HepG2 (cell line): ENCODE data around the gene ZNF384. TPM values are rescaled to one million over a fixed set of nuclear protein-coding genes. Genes with fewer than 3 reads are reported as not detected.

Experiments
- ATAC-seq: fragments of 200-7000 bp; cut with Tn5 transposase; 3 replicates; pipeline ENCODE4 v1.9.1; 2020; ENCODE audit warnings: mild to moderate bottlenecking, moderate library complexity
- BruUV-seq: library from RNA; stranded (reverse); fragments of 400-500 nt; replicated peaks from 2 replicates; lab custom pipeline; 2021; lab: Mats Ljungman, UMichigan
- CTCF ChIA-PET: fragments of 300-600 bp; formaldehyde crosslinking; extraction: SDS; loops from one replicate; lab custom pipeline; 2021; ENCODE audit warnings: low total read pairs, inconsistent platforms, low intra/inter-chr PET ratio; lab: Yijun Ruan, JAX
- POLR2A ChIA-PET: fragments of 350-600 bp; sonication (Branson Sonifier 250); formaldehyde crosslinking; loops from one replicate; lab custom pipeline; 2020; ENCODE audit warnings: antibody characterized with exemption, inconsistent platforms; lab: Yijun Ruan, JAX
- DNase-seq: peaks from one replicate; pipeline ENCODE4 v3.0.0-alpha.2; 2015; ENCODE audit warnings: low spot score
- FAIRE-seq: peaks from 3 replicates; lab custom pipeline; 2011; peaks lifted over from hg19 to GRCh38; lab: Jason Lieb, UNC
- H2AFZ ChIP-seq: one replicate; pipeline ENCODE4 v1.6.1; 2011; ENCODE audit warnings: low read length, inconsistent platforms
- H3K27ac ChIP-seq: fragments of 300-600 bp; 3 replicates; pipeline ENCODE4 v1.8.0; 2011; ENCODE audit warnings: mixed run types, mild to moderate bottlenecking, mixed read lengths, low read length, inconsistent platforms; ENCODE audit not compliant: insufficient read depth; ENCODE audit errors: extremely low read length
- H3K27me3 ChIP-seq, 2 experiments: fragments of 200-600 bp in 1 of 2; 2 replicates in 1 of 2; 3 replicates in 1 of 2; pipeline versions ENCODE4 v1.6.0 to v1.8.0; 2011; ENCODE audit warnings: low read length in 2 of 2, mild to moderate bottlenecking in 2 of 2, moderate library complexity in 2 of 2, inconsistent platforms in 1 of 2; ENCODE audit not compliant: insufficient read depth in 2 of 2, control insufficient read depth in 1 of 2
- H3K36me3 ChIP-seq, 2 experiments: fragments of 200-600 bp in 1 of 2; replicated peaks in 1 of 2; 2 replicates in 1 of 2; 3 replicates in 1 of 2; pipeline versions ENCODE4 v1.5.1 to v1.8.0; 2011; ENCODE audit warnings: low read length in 2 of 2, inconsistent platforms in 1 of 2; ENCODE audit not compliant: insufficient read depth in 2 of 2, control insufficient read depth in 1 of 2
- H3K4me1 ChIP-seq: 2 replicates; pipeline ENCODE4 v1.5.1; 2012; ENCODE audit warnings: low read length, inconsistent platforms; ENCODE audit not compliant: insufficient read depth
- H3K4me2 ChIP-seq: 2 replicates; pipeline ENCODE4 v1.6.0; 2011; ENCODE audit warnings: low read depth, low read length, inconsistent platforms
- H3K4me3 ChIP-seq, 3 experiments: fragments of 200-600 bp in 1 of 3; sonication (generic), shearing (Covaris generic) in 1 of 3; replicated peaks in 1 of 3; 2 replicates each; pipeline ENCODE4 v1.5.1; 2011 to 2016; ENCODE audit warnings: low read length in 3 of 3, inconsistent platforms in 2 of 3, low read depth in 2 of 3, mild to moderate bottlenecking in 2 of 3, control low read depth in 1 of 3, mixed read lengths in 1 of 3; ENCODE audit not compliant: insufficient read depth in 1 of 3
- H3K79me2 ChIP-seq: one replicate; pipeline ENCODE4 v1.6.1; 2011; ENCODE audit warnings: low read length, inconsistent platforms; ENCODE audit not compliant: insufficient read depth
- H3K9ac ChIP-seq: 2 replicates; pipeline ENCODE4 v1.6.0; 2011; ENCODE audit warnings: mild to moderate bottlenecking, low read depth, low read length, inconsistent platforms; ENCODE audit not compliant: insufficient read depth
- H3K9me3 ChIP-seq: 2 replicates; pipeline ENCODE4 v1.5.1; 2012; ENCODE audit warnings: mild to moderate bottlenecking, low read length
- H4K20me1 ChIP-seq: 2 replicates; pipeline ENCODE4 v1.6.0; 2011; ENCODE audit warnings: inconsistent platforms, mild to moderate bottlenecking, low read length, moderate library complexity; ENCODE audit not compliant: insufficient read depth
- ATF1 ChIP-seq: IDR thresholded peaks from 2 replicates; pipeline ENCODE4 v1.6.1; 2016; ENCODE audit warnings: mild to moderate bottlenecking, control low read depth
- BORCS8-MEF2B ChIP-seq: sonication (generic); formaldehyde crosslinking; IDR thresholded peaks from 2 replicates; pipeline ENCODE4 v1.8.0; 2022; ENCODE audit warnings: mild to moderate bottlenecking, missing genetic modification reagents
- BRCA1 ChIP-seq: sonication (generic); formaldehyde crosslinking; IDR thresholded peaks from 2 replicates; pipeline ENCODE4 v1.4.0; 2020; ENCODE audit warnings: missing genetic modification reagents
- ETV5 ChIP-seq: IDR thresholded peaks from 2 replicates; pipeline ENCODE4 v1.6.1; 2018; ENCODE audit warnings: missing biosample characterization, missing genetic modification reagents, inconsistent platforms, borderline replicate concordance
- GATAD2A ChIP-seq: IDR thresholded peaks from 2 replicates; pipeline ENCODE4 v1.6.1; 2016
- HCFC1 ChIP-seq: fragments of 150-350 bp; IDR thresholded peaks from 2 replicates; pipeline ENCODE4 v1.6.1; 2014; ENCODE audit warnings: low read depth, low read length
- HNF4A ChIP-seq: sonication (generic); formaldehyde crosslinking; IDR thresholded peaks from 2 replicates; pipeline ENCODE4 v1.4.0; 2020; ENCODE audit warnings: missing genetic modification reagents
- IKZF1 ChIP-seq: fragments of 450-650 bp; IDR thresholded peaks from 2 replicates; pipeline ENCODE4 v1.7.1; 2016
- MIER2 ChIP-seq: IDR thresholded peaks from 2 replicates; pipeline ENCODE4 v1.6.1; 2016; ENCODE audit warnings: missing biosample characterization, missing genetic modification reagents
- POLR2A ChIP-seq, 2 experiments: IDR thresholded peaks; 2 replicates each; pipeline ENCODE4 v1.6.1; 2011; ENCODE audit warnings: low read depth in 2 of 2, low read length in 2 of 2, mild to moderate bottlenecking in 1 of 2, moderate library complexity in 1 of 2; ENCODE audit not compliant: insufficient read depth in 1 of 2
- POLR2AphosphoS2 ChIP-seq: IDR thresholded peaks from 2 replicates; pipeline ENCODE4 v1.6.1; 2011; ENCODE audit warnings: low read depth, low read length, improper control_type of control experiment
- RBM22 ChIP-seq: fragments of 200-400 bp; formaldehyde crosslinking; optimal IDR thresholded peaks from 2 replicates; pipeline ENCODE3; 2017; ENCODE audit warnings: mild to moderate bottlenecking, low read length, moderate library complexity
- RFX5 ChIP-seq: IDR thresholded peaks from 2 replicates; pipeline ENCODE4 v1.6.1; 2011; ENCODE audit warnings: low read depth, low read length, improper control_type of control experiment
- TCF7L2 ChIP-seq: IDR thresholded peaks from 2 replicates; pipeline ENCODE4 v1.6.1; 2011; ENCODE audit warnings: mild to moderate bottlenecking, low read depth, low read length, moderate library complexity
- ZNF260 ChIP-seq: sonication (generic); formaldehyde crosslinking; IDR thresholded peaks from 2 replicates; pipeline ENCODE4 v1.4.0; 2020; ENCODE audit warnings: missing genetic modification reagents, low read depth, mild to moderate bottlenecking, borderline replicate concordance
- ZNF276 ChIP-seq: sonication (generic); formaldehyde crosslinking; IDR thresholded peaks from 2 replicates; pipeline ENCODE4 v1.4.0; 2020; ENCODE audit warnings: mild to moderate bottlenecking, low read depth, missing genetic modification reagents
- ZNF496 ChIP-seq: sonication (generic); formaldehyde crosslinking; IDR thresholded peaks from 2 replicates; pipeline ENCODE4 v1.8.1; 2023; ENCODE audit warnings: mild to moderate bottlenecking, moderate library complexity, missing genetic modification reagents; ENCODE audit not compliant: insufficient replicate concordance
- ZNF530 ChIP-seq: sonication (generic); formaldehyde crosslinking; IDR thresholded peaks from 2 replicates; pipeline ENCODE4 v1.5.0; 2020; ENCODE audit warnings: low read depth, mild to moderate bottlenecking, missing genetic modification reagents
- ZNF749 ChIP-seq: sonication (generic); formaldehyde crosslinking; IDR thresholded peaks from 2 replicates; pipeline ENCODE4 v1.8.0; 2022; ENCODE audit warnings: mild to moderate bottlenecking, missing genetic modification reagents, moderate library complexity, borderline replicate concordance
- ZSCAN29 ChIP-seq: sonication (generic); formaldehyde crosslinking; conservative IDR thresholded peaks from 2 replicates; pipeline ENCODE4 v1.4.0; 2020; ENCODE audit warnings: mild to moderate bottlenecking, missing genetic modification reagents
- WGBS: methylation state at CpG from one replicate; pipeline ENCODE4 v1.1.6; 2017; ENCODE audit warnings: low lambda C conversion rate; 5-methylcytosine and 5-hydroxymethylcytosine counted together
- in situ Hi-C: cut with HindIII; loops from 2 replicates; pipeline ENCODE4 v1.10.0; 2017; ENCODE audit warnings: low pct_unique_long_range_greater_than_20kb; ENCODE audit not compliant: extremely low pct_ligation_motif_present
- intact Hi-C: fragments of 100-400 bp; cut with micrococcal nuclease; formaldehyde crosslinking; loops from one replicate; pipeline ENCODE4 v1.10.0; 2022; ENCODE audit not compliant: unreplicated experiment
- polyA plus RNA-seq, 8 experiments: library from polyadenylated mRNA; depleted of rRNA in 3 of 8; stranded (reverse) in 7 of 8; unstranded in 1 of 8; fragments of >200 nt; fragmentation: Illumina TruSeq in 4 of 8; extraction: Trizol in 4 of 8; gene quantifications; 2 replicates each; pipeline versions ENCODE4 v1.2.1 to v1.2.3, GENCODE V29; 2011 to 2016; ENCODE audit warnings: low read depth in 4 of 8, missing spikeins in 1 of 8, mixed read lengths in 1 of 8; ENCODE audit not compliant: insufficient read depth in 1 of 8
- total RNA-seq, 5 experiments: library from RNA; depleted of rRNA; stranded (reverse); fragments of >200 nt; fragmentation: Illumina TruSeq; extraction: Trizol; gene quantifications; 2 replicates each; pipeline ENCODE4 v1.2.3, GENCODE V29; 2016; ENCODE audit warnings: low read depth in 1 of 5

The ZNF384 gene
- total and polyA plus RNA-seq, 2 of the 13 experiments (the other 11 are each of a cell fraction or from before 2014, with no cell fraction given) = 23.6 to 55.3 TPM

- no peak for TF ChIP-seq ZNF276 (CRISPR knock-in tag)
Observed at GRCh38 chr12:6662906-6663742, 26.1 kb downstream of the ZNF384 start, which contains the start of gene ING4 (continued).

GRCh38 chr12:6662602-6662905 is 26.6 kb downstream of the ZNF384 start:
- H3K27ac ChIP-seq = peak overlapping the region; percentile 48
- H3K36me3 ChIP-seq = peaks cover 1 to 8% of the 10 kb centered on the region in 2 experiments; a peak in 4 of 5 replicates
- intact Hi-C loops (loop anchor here (2.0 kb wide), 1 partner anchor 46 kb away; no protein-coding TSS in a partner anchor), in situ Hi-C loops (loop anchor here (5.0 kb wide), 1 partner anchor 35 kb away; no protein-coding TSS in a partner anchor)
- CTCF ChIA-PET = no interaction called here
- peak overlapping the region; percentile 73 for H3K4me2 ChIP-seq
- no peak for DNase-seq
- peaks cover 18% of the 10 kb centered on the region for H3K4me1 ChIP-seq
- POLR2A ChIA-PET = no interaction called here
- no peak for FAIRE-seq
- peak overlapping the region; percentile 48 for H2AFZ ChIP-seq
- H4K20me1 ChIP-seq = no peaks in the 10 kb centered on the region
- TSS peak; percentile 66 for BruUV-seq
- ATAC-seq = peak; percentile 55
- H3K27me3 ChIP-seq = no peaks in the 10 kb centered on the region; a peak in 1 of 5 replicates
- H3K79me2 ChIP-seq = peaks cover 7% of the 10 kb centered on the region
- peak overlapping the region; percentile 77 to 92 (median 87) for H3K4me3 ChIP-seq
- 0% methylated on average over 9 of the region's 10 CpGs for WGBS
- peak overlapping the region; percentile 81 for H3K9ac ChIP-seq
- no peaks in the 10 kb centered on the region for H3K9me3 ChIP-seq
- no peak for TF ChIP-seq TCF7L2
- no peak for TF ChIP-seq ZNF530 (CRISPR knock-in tag)
- TF ChIP-seq BORCS8-MEF2B (CRISPR knock-in tag) = no peak
- TF ChIP-seq BRCA1 (CRISPR knock-in tag) = no peak
- TF ChIP-seq HNF4A (CRISPR knock-in tag) = no peak
- TF ChIP-seq GATAD2A (CRISPR knock-in tag) = no peak
- no peak for TF ChIP-seq POLR2AphosphoS2
- TF ChIP-seq ZNF260 (CRISPR knock-in tag) = no peak
- no peak for TF ChIP-seq ATF1 (CRISPR knock-in tag)
- no peak for TF ChIP-seq MIER2
- no peak for TF ChIP-seq ETV5 (CRISPR knock-in tag)
- TF ChIP-seq RBM22 = no peak
- TF ChIP-seq ZSCAN29 = no peak
- TF ChIP-seq ZNF496 (CRISPR knock-in tag) = no peak
- no peak for TF ChIP-seq RFX5
- no peak for TF ChIP-seq HCFC1
- TF ChIP-seq POLR2A (IDR thresholded peaks at IDR 0.05; ENCODE audit: insufficient read depth in 1 of 2, low read depth in 2 of 2, low read length in 2 of 2) = 0 out of 4 replicates have a peak, but pooled peaks of 1 of the 2 experiments have one; percentile 15
- no peak for TF ChIP-seq IKZF1
- TF ChIP-seq ZNF749 = no peak
